Activated CD4-positive, alpha-beta T cell treated with anti-CD3 and anti-CD28 coated beads for 1 hour (primary cell): ENCODE results near the gene PPARA.
"Not testable (repeated sequence)": the region's sequence is repeated elsewhere in the genome, so short reads cannot be mapped to it uniquely, and the experiment has no call there.

Experiments
- DNase-seq: peaks from one replicate; pipeline ENCODE4 v3.0.0-alpha.2; 2020

Gene PPARA

GRCh38 chr22:46127556-46127955, 22.8 kb upstream of the PPARA start:
- DNase-seq = no peak

GRCh38 chr22:46128606-46129005, 21.7 kb upstream of the PPARA start:
- DNase-seq = no peak

GRCh38 chr22:46129390-46130041, 20.8 kb upstream of the PPARA start:
- DNase-seq = no peak

DNA sequence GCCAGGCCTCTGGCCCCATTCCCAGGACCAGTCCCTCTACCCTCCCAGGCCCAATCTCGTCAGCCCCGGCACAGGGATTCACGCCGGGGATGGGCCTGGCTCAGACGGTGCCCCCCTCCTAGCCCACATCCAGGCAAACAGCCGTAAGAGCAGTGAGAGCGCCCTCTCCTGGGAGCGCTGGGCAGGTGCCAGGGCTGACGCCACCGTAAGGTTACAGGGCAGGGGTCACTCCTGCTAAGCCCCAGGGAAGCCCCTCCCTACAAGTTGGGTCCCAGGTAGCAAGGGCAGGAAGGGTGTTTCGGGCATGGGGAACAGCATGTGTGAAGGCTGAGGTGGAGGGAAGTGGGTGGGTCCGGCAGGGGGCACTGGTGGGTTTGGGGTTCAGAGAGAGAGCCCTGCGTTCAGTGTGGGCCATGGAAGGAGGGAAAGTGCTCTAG, 19.2 kb upstream of the PPARA start:
- DNase-seq = no peak

- not testable (repeated sequence) for DNase-seq
Measured at GRCh38 chr22:46132193-46132829, 18.0 kb upstream of the PPARA start.

- DNase-seq = no peak
Measured at GRCh38 chr22:46132830-46133587, 17.3 kb upstream of the PPARA start.

DNA sequence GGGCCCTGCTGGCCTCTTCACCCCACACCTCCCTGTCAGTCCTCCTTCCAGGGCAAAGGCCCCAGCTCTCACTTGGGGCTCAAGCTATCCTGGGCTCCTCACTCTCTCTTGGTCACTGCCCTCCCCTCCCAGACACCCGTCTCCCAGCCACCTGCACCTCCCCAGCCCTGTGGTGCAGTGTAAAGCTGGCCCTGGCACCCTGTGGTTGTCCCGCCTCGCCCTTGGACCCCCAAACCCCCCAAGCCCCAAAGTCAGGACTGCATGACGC, 16.8 kb upstream of the PPARA start:
- DNase-seq = no peak

GRCh38 chr22:46134111-46134705, 16.1 kb upstream of the PPARA start:
- DNase-seq = no peak

DNA sequence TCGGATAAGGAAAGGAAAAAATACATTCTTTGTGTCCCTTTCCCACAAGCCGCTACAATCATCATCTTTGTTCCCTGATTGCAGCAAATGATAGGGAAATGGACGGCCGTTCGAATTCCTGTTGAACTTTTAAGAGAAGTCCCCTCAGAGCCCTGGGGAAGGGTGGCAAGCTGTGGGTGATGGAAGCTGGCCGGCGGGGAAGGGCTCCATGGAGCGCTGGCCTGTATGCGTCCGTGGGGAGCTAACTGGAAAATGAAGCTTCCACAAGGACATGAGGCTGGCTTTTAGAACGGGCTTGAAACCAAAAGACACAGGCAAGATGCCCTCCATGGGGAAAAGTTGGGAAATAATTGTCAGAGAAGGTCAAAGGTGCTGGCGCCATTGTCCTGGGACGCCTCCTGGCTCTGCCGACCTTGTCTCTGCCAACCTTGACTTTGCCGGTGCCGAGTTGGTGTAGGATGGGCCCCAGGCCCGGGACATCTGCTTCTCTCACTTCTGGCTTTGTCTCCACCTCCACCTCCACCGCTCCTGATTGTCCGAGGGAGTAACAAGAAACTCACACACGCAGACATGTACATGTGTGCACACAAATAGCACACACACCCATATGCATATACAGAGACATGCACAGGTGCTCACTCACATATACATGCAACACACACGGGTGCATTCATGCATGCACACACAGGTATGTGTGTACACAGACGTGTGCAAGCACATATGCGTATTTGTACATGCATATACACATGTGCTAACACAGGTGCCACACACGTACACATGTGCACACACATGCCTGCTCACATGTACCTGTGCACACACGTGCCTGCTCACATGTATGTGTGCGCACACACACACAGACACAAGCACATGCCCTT, 14.5 kb upstream of the PPARA start:
- DNase-seq = no peak

GRCh38 chr22:46136486-46137217, 13.7 kb upstream of the PPARA start:
- no peak for DNase-seq

DNA sequence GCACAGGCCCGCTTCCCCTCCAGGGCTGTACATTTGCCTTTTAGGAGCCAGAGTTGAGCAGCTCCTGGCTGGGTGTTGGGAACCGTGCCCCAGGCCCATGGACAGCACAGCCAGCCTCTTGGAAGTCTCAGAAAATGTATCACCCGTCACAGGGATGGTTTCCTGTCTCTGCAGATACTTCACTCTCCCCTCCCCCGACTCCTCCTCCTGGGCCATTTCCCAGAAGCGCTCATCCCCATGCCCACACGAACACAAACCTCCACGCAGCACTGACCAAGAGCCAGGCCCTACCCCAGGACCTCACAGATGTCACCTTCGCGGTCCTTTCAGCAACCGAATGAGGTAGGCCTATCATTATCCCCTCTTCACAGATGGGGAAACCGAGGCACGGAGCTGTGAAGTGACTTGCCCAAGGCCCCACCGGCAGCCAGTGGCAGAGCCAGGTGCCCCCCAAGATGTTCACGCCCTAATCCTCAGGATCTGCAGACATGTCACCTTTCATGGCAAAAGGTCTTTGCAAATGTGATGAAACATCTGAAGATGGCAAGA, 13.0 kb upstream of the PPARA start:
- no peak for DNase-seq

GRCh38 chr22:46138058-46138797, 12.1 kb upstream of the PPARA start:
- DNase-seq = no peak

DNA sequence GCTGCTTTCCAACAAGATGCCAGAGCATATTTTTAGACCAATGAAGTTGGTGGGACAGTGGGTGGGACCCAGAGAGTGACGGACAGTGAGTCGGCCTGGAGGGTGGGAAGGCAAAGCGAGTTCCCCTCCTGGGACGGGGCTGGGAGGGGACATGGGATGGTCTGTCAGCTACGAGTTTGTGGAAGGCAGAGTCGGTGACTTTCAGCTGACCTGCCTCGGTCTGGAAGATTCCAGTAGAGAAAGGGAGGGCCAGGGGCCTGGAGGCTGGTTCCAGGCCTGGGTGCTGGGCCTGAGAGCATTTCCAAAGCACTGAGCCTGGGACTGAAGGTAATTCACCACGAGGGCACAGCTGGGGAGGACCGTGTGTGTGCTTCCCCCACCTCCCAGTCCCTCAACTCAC, 10.9 kb upstream of the PPARA start:
- DNase-seq = not testable (repeated sequence)

- DNase-seq = no peak
Measured at GRCh38 chr22:46139895-46140350, 10.4 kb upstream of the PPARA start.

DNA sequence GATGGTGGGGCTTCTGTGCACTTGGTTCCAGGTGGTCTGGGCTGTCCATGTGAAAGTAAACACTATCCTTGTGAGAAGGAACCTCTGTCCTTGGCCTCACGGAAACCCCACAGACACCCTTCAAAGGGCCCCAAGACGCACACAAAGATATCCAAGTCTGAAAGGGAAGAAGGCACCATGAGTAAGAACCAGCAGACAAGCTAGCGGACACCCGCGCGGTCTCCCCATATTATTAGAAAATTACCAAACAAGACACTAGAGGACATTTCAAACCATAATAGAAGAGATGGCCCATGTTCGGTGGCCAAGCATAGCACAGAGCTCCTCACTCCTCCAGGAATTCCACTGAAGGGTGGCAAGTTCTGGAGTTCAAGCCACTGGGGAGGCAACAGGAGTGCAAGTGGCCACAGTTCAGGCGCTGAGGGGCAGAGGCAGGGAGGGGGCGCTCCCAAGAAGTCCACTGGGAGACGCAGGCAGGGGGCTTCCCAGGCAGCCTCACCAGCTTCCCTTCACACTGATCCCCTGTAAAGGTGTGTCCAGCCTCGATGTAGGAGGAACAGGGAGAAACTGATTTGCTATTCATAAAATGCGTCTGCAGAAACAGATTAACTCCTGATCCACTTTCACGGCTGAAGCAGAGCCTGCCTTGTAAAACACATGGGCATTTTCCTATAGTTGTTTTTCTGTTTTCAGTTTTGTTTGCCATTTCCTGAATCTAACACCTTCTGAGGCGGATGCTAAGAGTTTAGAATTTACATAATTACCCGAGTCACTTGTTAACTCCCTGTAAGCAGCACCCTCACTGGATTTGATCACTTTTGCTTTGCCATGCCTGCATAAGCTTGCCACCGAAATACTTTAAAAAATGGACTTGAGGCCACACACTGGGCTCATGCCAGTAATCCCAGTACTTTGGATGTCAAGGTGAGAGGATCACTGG, 9.1 kb upstream of the PPARA start:
- no peak for DNase-seq

DNA sequence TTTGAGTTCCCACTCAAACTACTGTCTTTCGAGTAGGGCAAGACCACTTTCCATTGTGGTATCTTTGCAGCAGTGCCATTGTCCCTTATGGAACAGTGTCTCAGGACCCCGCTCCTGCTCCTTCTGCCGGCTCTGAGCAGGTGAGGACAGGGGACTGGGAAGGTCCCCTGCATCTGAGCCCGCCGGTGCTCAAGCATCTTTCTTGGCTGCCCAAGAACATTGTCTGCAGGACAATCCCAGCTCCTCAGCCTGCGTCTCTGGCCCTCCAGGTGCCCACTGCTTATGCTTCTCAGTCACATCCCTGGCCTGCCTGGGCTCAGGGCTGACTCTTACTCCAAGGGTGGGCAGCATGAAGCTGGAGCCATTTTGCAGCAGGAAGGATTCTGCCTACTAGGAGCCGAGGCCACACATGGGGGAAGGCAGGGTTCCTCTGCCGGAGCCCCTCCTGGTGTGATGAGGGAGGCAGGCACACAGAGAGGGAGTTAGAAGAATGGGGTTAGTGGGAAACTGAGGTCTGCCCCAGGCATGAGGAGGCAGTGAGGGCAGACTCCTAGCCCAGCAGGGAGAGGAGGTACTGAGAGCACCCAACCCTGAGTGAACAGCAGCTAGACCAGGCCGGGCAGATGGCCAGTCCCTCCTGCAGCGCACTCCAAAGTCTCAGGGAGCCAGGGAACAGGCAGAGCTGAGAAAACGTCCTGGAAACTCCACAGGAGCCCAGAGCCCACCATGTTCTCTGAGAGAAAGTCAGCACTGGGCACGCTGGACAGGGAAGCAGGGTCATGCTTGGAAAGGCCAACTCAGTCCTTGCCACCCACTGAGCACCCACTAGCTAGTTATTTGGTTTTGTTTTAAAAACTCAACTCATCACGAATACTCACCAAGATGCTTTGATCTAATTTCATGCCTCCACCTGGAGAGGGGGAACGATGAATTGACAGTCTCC, 7.5 kb upstream of the PPARA start:
- no peak for DNase-seq

GRCh38 chr22:46143491-46144147, 6.7 kb upstream of the PPARA start:
- no peak for DNase-seq

- no peak for DNase-seq
Measured at GRCh38 chr22:46145361-46145851, 4.9 kb upstream of the PPARA start.
